Nephron progenitor cell (in vitro differentiated cells): Measurements from ENCODE around the gene DOK1.
A peak's percentile ranks its signal among the peaks of the same experiment; 100 is the strongest.

Experiments used
- DNase-seq: peaks from one replicate; pipeline ENCODE4 v3.0.0; 2021
- H3K27ac Mint-ChIP-seq: 2 replicates; pipeline ENCODE4 v1.8.0; 2021; ENCODE audit warnings: mild to moderate bottlenecking, moderate library complexity, mixed read lengths
- H3K27me3 Mint-ChIP-seq: 2 replicates; pipeline ENCODE4 v1.8.0; 2021; ENCODE audit warnings: mild to moderate bottlenecking, low read depth, mixed read lengths; ENCODE audit not compliant: poor library complexity
- H3K36me3 Mint-ChIP-seq: 2 replicates; pipeline ENCODE4 v1.8.0; 2021; ENCODE audit warnings: low read depth, mixed read lengths
- H3K4me1 Mint-ChIP-seq: 2 replicates; pipeline ENCODE4 v1.8.0; 2021; ENCODE audit warnings: mixed read lengths
- H3K4me3 Mint-ChIP-seq: 2 replicates; pipeline ENCODE4 v1.8.0; 2021; ENCODE audit warnings: mild to moderate bottlenecking, moderate library complexity, mixed read lengths
- H3K9me3 Mint-ChIP-seq: 2 replicates; pipeline ENCODE4 v1.8.0; 2021; ENCODE audit warnings: mild to moderate bottlenecking, moderate library complexity, mixed read lengths
- CTCF ChIP-seq: fragments of 200-600 bp; sonication (generic); IDR thresholded peaks from 2 replicates; pipeline ENCODE4 v1.5.0; 2021; ENCODE audit warnings: antibody characterized with exemption

Gene DOK1

GRCh38 chr2:74553892-74554819 lies at the start of gene DOK1, which contains the start of gene LOXL3:
TSS of gene DOK1 (plus strand) at chr2:74554720. CDS start at chr2:74554755, 35 bp downstream.
TSS of gene LOXL3 (minus strand) at chr2:74553942. CDS start at chr2:74552634, 1,308 bp downstream.
- Mint-ChIP-seq H3K36me3 (peaks cover 19% of the 10 kb centered on the region), H3K4me3 (peak within 1 kb of the TSS; percentile 92), H3K9me3 (no peaks in the 10 kb centered on the region), H3K27ac (peak within 1 kb of the TSS; percentile 87), H3K27me3 (peaks cover 72% of the 10 kb centered on the region), H3K4me1 (peaks cover 47% of the 10 kb centered on the region)
- DNase-seq = peak; percentile 88
- no peak for TF ChIP-seq CTCF

- peaks cover 30% of the 10 kb centered on the region for H3K36me3 Mint-ChIP-seq
- H3K27ac Mint-ChIP-seq = no peak overlapping the region
- no peak for TF ChIP-seq CTCF
- H3K4me1 Mint-ChIP-seq = peaks cover 73% of the 10 kb centered on the region
- peak overlapping the region; percentile 26 for H3K4me3 Mint-ChIP-seq
- H3K27me3 Mint-ChIP-seq = peaks cover 100% of the 10 kb centered on the region
- no peaks in the 10 kb centered on the region for H3K9me3 Mint-ChIP-seq
- no peak for DNase-seq
Measured at GRCh38 chr2:74505448-74506246, 48.9 kb upstream of the DOK1 start.

- peak; percentile 68 for TF ChIP-seq CTCF
- Mint-ChIP-seq H3K4me1 (peaks cover 56% of the 10 kb centered on the region), H3K36me3 (peaks cover 30% of the 10 kb centered on the region), H3K27ac (peak within 1 kb of the TSS; percentile 100), H3K4me3 (peak within 1 kb of the TSS; percentile 99), H3K27me3 (peaks cover 100% of the 10 kb centered on the region), H3K9me3 (peaks cover 4% of the 10 kb centered on the region)
- peak; percentile 99 for DNase-seq
Measured at GRCh38 chr2:74507145-74507925, 47.2 kb upstream of the DOK1 start, which contains the start of gene PCGF1. TSS of gene PCGF1 (minus strand) at chr2:74507695. CDS start at chr2:74507668, 27 bp downstream.

GRCh38 chr2:74507926-74508520 lies 46.5 kb upstream of the DOK1 start:
- TF ChIP-seq CTCF = no peak
- peak overlapping the region; percentile 100 for H3K27ac Mint-ChIP-seq
- peak; percentile 45 for DNase-seq
- H3K36me3 Mint-ChIP-seq = peaks cover 30% of the 10 kb centered on the region
- H3K9me3 Mint-ChIP-seq = peaks cover 4% of the 10 kb centered on the region
- H3K4me3 Mint-ChIP-seq = peak overlapping the region; percentile 99
- peaks cover 56% of the 10 kb centered on the region for H3K4me1 Mint-ChIP-seq
- H3K27me3 Mint-ChIP-seq = peaks cover 100% of the 10 kb centered on the region

- peaks cover 4% of the 10 kb centered on the region for H3K9me3 Mint-ChIP-seq
- H3K4me3 Mint-ChIP-seq = no peak overlapping the region
- no peak for DNase-seq
- H3K4me1 Mint-ChIP-seq = peaks cover 44% of the 10 kb centered on the region
- TF ChIP-seq CTCF = no peak
- peaks cover 100% of the 10 kb centered on the region for H3K27me3 Mint-ChIP-seq
- peaks cover 17% of the 10 kb centered on the region for H3K36me3 Mint-ChIP-seq
- no peak overlapping the region for H3K27ac Mint-ChIP-seq
Measured at GRCh38 chr2:74510272-74510671, 44.2 kb upstream of the DOK1 start.
